ENCODE data around the gene PSMD1. TPM values are rescaled to one million over a fixed set of nuclear protein-coding genes. Genes with fewer than 3 reads are reported as not detected.
"Not testable (repeated sequence)": the region's sequence is repeated elsewhere in the genome, so short reads cannot be mapped to it uniquely, and the experiment has no call there.

Gene PSMD1
- total and polyA plus RNA-seq, 7 donors = 41.2 to 90.3 (median 50.7) TPM

- peaks cover 0 to 23% (median 3%) of the 10 kb centered on the region in 4 donors for H3K4me1 ChIP-seq
- 65 to 70% methylated on average over 8 of the region's 8 CpGs for WGBS, 2 donors
- no peak for TF ChIP-seq EP300 (IDR thresholded peaks at IDR 0.05)
- peak in 1 of 4 donors; percentile 17 for TF ChIP-seq POLR2AphosphoS5 (IDR thresholded peaks at IDR 0.05)
- TF ChIP-seq, protein P1, sequence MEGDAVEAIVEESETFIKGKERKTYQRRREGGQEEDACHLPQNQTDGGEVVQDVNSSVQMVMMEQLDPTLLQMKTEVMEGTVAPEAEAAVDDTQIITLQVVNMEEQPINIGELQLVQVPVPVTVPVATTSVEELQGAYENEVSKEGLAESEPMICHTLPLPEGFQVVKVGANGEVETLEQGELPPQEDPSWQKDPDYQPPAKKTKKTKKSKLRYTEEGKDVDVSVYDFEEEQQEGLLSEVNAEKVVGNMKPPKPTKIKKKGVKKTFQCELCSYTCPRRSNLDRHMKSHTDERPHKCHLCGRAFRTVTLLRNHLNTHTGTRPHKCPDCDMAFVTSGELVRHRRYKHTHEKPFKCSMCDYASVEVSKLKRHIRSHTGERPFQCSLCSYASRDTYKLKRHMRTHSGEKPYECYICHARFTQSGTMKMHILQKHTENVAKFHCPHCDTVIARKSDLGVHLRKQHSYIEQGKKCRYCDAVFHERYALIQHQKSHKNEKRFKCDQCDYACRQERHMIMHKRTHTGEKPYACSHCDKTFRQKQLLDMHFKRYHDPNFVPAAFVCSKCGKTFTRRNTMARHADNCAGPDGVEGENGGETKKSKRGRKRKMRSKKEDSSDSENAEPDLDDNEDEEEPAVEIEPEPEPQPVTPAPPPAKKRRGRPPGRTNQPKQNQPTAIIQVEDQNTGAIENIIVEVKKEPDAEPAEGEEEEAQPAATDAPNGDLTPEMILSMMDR (IDR thresholded peaks at IDR 0.05) = no peak
- H3K9me3 ChIP-seq = no peaks in the 10 kb centered on the region
- peak overlapping the region in 1 of 4 donors; percentile 17 for H3K4me3 ChIP-seq
- no peaks in the 10 kb centered on the region for H3K36me3 ChIP-seq
- no peak for DNase-seq
- peak overlapping the region; percentile 25 to 61 (median 56) for H3K27ac ChIP-seq
- intact Hi-C loops (cut with DNase I) = no loop called here
- H3K27me3 ChIP-seq = no peaks in the 10 kb centered on the region
These were observed 82.0 kb downstream of the PSMD1 start for GRCh38 chr2:231138699-231139098.

DNA sequence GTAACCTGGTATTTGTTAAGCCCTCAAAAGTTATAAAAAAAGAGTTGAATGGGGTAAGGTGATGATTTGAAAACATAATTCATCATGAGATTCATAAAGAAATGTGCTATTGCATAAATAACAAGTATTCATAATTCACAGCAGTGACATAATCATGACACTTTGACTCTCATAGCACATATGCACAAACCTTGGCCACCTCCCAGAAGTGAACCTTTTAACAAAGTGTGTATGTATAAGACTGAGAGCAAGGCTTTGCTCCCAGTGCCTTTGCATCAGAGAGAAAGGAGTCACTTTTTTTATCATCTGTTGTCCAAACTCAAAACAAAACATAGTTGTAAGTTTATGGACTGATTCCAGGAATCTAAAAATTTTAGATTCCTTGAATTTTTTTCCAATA lies 83.1 kb downstream of the PSMD1 start:
- no peak for TF ChIP-seq POLR2A (IDR thresholded peaks at IDR 0.05)
- no peak for TF ChIP-seq EP300 (IDR thresholded peaks at IDR 0.05)
- no peak for TF ChIP-seq POLR2AphosphoS5 (IDR thresholded peaks at IDR 0.05)
- TF ChIP-seq, protein P1 (IDR thresholded peaks at IDR 0.05) = no peak
- H3K36me3 ChIP-seq = no peaks in the 10 kb centered on the region

GRCh38 chr2:231140808-231141207 lies 84.1 kb downstream of the PSMD1 start:
- H3K27ac ChIP-seq; H3K27me3 ChIP-seq; H3K9me3 ChIP-seq; intact Hi-C loops (cut with DNase I); H3K36me3 ChIP-seq; DNase-seq; H3K4me3 ChIP-seq: not testable (repeated sequence)
- H3K4me1 ChIP-seq = peaks cover 0 to 16% (median 0%) of the 10 kb centered on the region in 4 donors
- 98% methylated on average over 8 of the region's 8 CpGs for WGBS, 2 donors

More for the DNA sequence above, 83.1 kb downstream of the PSMD1 start:
- peaks cover 0 to 18% (median 3%) of the 10 kb centered on the region in 4 donors for H3K4me1 ChIP-seq
- no peak overlapping the region for H3K27ac ChIP-seq
- no peaks in the 10 kb centered on the region for H3K27me3 ChIP-seq
- H3K4me3 ChIP-seq = no peak overlapping the region
- intact Hi-C loops (cut with DNase I) = no loop called here
- DNase-seq = no peak
- no peaks in the 10 kb centered on the region for H3K9me3 ChIP-seq

GRCh38 chr2:231144896-231145295 lies 88.2 kb downstream of the PSMD1 start:
- TF ChIP-seq POLR2A (IDR thresholded peaks at IDR 0.05) = no peak
- TF ChIP-seq, protein P1 (IDR thresholded peaks at IDR 0.05) = no peak
- no peak for TF ChIP-seq EP300 (IDR thresholded peaks at IDR 0.05)
- no peak for TF ChIP-seq POLR2AphosphoS5 (IDR thresholded peaks at IDR 0.05)
- no peak overlapping the region for H3K27ac ChIP-seq
- no peak for DNase-seq
- intact Hi-C loops (cut with DNase I) = no loop called here
- H3K9me3 ChIP-seq = no peaks in the 10 kb centered on the region
- no peak overlapping the region for H3K4me3 ChIP-seq
- no peaks in the 10 kb centered on the region for H3K27me3 ChIP-seq
- 97 to 98% methylated on average over 6 of the region's 6 CpGs for WGBS, 2 donors
- H3K4me1 ChIP-seq = peaks cover 0 to 15% (median 13%) of the 10 kb centered on the region in 4 donors
- H3K36me3 ChIP-seq = peaks cover 0 to 5% (median 0%) of the 10 kb centered on the region in 4 donors

- Histone ChIP-seq H3K36me3 (peaks cover 0 to 5% (median 0%) of the 10 kb centered on the region in 4 donors), H3K9me3 (no peaks in the 10 kb centered on the region), H3K27me3 (no peaks in the 10 kb centered on the region), H3K4me3 (no peak overlapping the region), H3K27ac (peak overlapping the region in 1 of 4 donors; percentile 28), H3K4me1 (peaks cover 0 to 15% (median 13%) of the 10 kb centered on the region in 4 donors)
- intact Hi-C loops (cut with DNase I) = no loop called here
- TF ChIP-seq POLR2A (IDR thresholded peaks at IDR 0.05) = no peak
- TF ChIP-seq EP300 (IDR thresholded peaks at IDR 0.05) = no peak
- TF ChIP-seq, protein P1 (IDR thresholded peaks at IDR 0.05) = no peak
- TF ChIP-seq POLR2AphosphoS5 (IDR thresholded peaks at IDR 0.05) = no peak
- DNase-seq = no peak
- 90 to 93% methylated on average over 2 of the region's 2 CpGs for WGBS, 2 donors
These were observed 90.0 kb downstream of the PSMD1 start for GRCh38 chr2:231146665-231147064.
